ENCODE measurements around the gene NEURL2.

The NEURL2 gene

DNA sequence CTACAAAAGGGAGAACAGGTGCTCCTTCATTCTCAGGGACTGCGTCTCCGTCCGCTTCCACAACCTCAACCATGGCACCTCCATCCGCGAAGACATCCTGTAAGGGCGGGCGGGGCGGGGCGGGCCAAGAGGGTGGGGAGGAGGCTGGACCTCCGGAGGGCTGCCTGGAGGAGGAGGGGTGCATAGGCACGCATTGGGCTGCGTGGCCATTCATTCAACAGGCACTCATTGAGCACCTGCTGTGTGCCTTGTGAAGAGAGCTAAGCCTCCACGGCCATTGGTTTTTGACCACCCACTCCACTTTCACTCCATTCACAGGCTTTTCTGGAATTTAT, 33.2 kb downstream of the NEURL2 start:
- H3K27ac ChIP-seq (ENCODE audit: low read depth in 2 of 2, low read length in 2 of 2) = peak overlapping the region; percentile 83 to 91
- peaks cover 23 to 29% of the 10 kb centered on the region in 2 donors for H3K4me1 ChIP-seq (ENCODE audit: control insufficient read depth in 2 of 2, insufficient read depth in 2 of 2, low read length in 2 of 2)

DNA sequence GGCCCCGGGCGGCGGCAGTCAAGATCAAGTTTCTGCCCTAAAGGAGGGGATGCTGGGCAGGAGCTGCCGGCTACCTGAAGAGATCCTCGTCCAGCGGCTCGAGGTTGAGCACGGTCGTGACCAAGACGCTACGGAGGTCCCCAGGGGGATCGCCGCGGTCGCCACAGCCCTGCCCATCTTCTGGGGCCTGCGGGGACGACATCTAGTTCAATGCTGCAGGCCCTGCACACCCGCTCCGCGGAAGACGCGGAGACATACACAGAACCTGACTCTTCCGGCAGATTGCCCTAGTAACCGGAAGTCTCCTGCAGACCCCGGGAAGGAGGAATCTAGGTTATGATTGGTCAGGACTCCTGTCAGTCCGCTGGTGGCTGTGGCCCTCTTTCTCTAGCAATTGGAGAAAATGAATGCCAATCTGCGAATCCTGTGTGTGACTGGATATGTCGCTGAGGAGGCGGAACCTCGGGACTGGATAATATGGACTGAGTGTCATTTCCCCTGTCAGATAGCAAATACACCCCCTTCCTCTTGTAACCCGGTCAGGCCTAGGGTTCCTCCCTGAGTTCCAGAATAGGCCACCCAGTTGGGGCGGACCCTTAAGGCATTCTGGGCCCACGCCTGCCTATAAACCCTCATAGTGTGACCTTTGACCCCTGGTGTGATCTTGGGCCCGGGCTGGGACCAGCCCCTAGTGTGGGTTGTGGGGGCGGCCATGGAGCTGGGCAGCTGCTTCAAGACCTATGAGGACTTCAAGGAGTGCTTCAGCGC, 33.7 kb downstream of the NEURL2 start, which contains the start of the genes ACOT8 and ZSWIM3:
Gene ACOT8 (minus strand): TSS at position 279 of the 768 bp plus-strand sequence. CDS start 77 bp downstream, at position 202.
Gene ZSWIM3 (plus strand): TSS at position 501 of the 768 bp plus-strand sequence. CDS start 212 bp downstream, at position 713.
- peak within 1 kb of the TSS; percentile 95 to 96 for H3K4me3 ChIP-seq (ENCODE audit: low read length in 2 of 2)
- H3K4me1 ChIP-seq (ENCODE audit: control insufficient read depth in 2 of 2, insufficient read depth in 2 of 2, low read length in 2 of 2) = peaks cover 23 to 29% of the 10 kb centered on the region in 2 donors
- peak within 1 kb of the TSS; percentile 83 to 91 for H3K27ac ChIP-seq (ENCODE audit: low read depth in 2 of 2, low read length in 2 of 2)
- H3K9ac ChIP-seq (ENCODE audit: low read depth in 1 of 2, low read length in 2 of 2) = peak within 1 kb of the TSS; percentile 84 to 91
- no peaks in the 10 kb centered on the region for H3K27me3 ChIP-seq (ENCODE audit: control insufficient read depth in 2 of 2, insufficient read depth in 2 of 2, low read length in 2 of 2)
- peaks cover 2 to 11% of the 10 kb centered on the region in 2 donors for H3K36me3 ChIP-seq (ENCODE audit: control insufficient read depth in 2 of 2, insufficient read depth in 2 of 2, low read length in 2 of 2)
- H3K9me3 ChIP-seq (ENCODE audit: control insufficient read depth in 2 of 2, low read length in 2 of 2) = no peaks in the 10 kb centered on the region

More for the DNA sequence above, 33.2 kb downstream of the NEURL2 start:
- peaks cover 2 to 11% of the 10 kb centered on the region in 2 donors for H3K36me3 ChIP-seq (ENCODE audit: control insufficient read depth in 2 of 2, insufficient read depth in 2 of 2, low read length in 2 of 2)
- peak overlapping the region; percentile 75 to 83 for H3K9ac ChIP-seq (ENCODE audit: low read depth in 1 of 2, low read length in 2 of 2)
- no peaks in the 10 kb centered on the region for H3K27me3 ChIP-seq (ENCODE audit: control insufficient read depth in 2 of 2, insufficient read depth in 2 of 2, low read length in 2 of 2)
- H3K9me3 ChIP-seq (ENCODE audit: control insufficient read depth in 2 of 2, low read length in 2 of 2) = no peaks in the 10 kb centered on the region
- peak overlapping the region; percentile 95 to 96 for H3K4me3 ChIP-seq (ENCODE audit: low read length in 2 of 2)

DNA sequence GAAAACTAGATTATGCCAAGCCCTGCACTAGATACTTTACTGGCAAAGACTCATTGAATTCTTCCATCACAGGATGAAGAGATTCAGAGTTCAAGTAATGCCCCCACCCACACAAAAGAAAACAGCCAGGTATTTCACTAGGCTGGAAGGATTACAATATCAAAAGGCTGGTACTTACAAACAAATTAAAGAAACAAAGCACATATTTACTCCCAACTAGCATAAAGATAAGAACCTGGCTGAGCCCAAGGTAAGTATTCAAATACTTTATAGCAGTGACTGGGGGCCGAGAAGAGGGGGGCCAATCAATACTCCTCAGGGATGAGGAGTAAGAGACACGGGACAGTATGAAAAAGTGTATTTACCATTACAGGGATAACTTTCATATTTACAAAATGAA, 37.5 kb downstream of the NEURL2 start:
- Histone ChIP-seq H3K4me3 (ENCODE audit: low read length in 2 of 2) (no peak overlapping the region), H3K36me3 (ENCODE audit: control insufficient read depth in 2 of 2, insufficient read depth in 2 of 2, low read length in 2 of 2) (peaks cover 19 to 20% of the 10 kb centered on the region in 2 donors), H3K27me3 (ENCODE audit: control insufficient read depth in 2 of 2, insufficient read depth in 2 of 2, low read length in 2 of 2) (no peaks in the 10 kb centered on the region), H3K27ac (ENCODE audit: low read depth in 2 of 2, low read length in 2 of 2) (no peak overlapping the region), H3K9me3 (ENCODE audit: control insufficient read depth in 2 of 2, low read length in 2 of 2) (no peaks in the 10 kb centered on the region), H3K9ac (ENCODE audit: low read depth in 1 of 2, low read length in 2 of 2) (no peak overlapping the region), H3K4me1 (ENCODE audit: control insufficient read depth in 2 of 2, insufficient read depth in 2 of 2, low read length in 2 of 2) (peaks cover 16 to 21% of the 10 kb centered on the region in 2 donors)

DNA sequence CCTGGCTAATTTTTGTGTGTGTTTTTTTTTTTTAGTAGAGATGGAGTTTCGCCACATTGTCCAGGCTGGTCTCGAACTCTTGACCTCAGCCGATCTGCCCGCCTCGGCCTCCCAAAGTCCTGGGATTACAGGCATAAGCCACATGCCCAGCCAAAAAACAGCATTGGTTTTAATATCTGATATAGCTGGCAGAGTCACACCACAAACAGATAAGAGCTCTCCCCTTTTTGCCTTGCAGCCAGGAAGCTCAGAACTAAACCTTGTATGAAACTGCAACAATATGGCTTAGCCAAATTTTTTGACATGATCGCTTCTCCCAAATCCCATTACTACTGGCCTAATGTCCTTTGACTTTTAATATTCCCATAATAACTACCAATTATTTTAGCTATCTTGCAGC, 38.7 kb downstream of the NEURL2 start:
- peaks cover 22 to 26% of the 10 kb centered on the region in 2 donors for H3K36me3 ChIP-seq (ENCODE audit: control insufficient read depth in 2 of 2, insufficient read depth in 2 of 2, low read length in 2 of 2)
- no peak overlapping the region for H3K27ac ChIP-seq (ENCODE audit: low read depth in 2 of 2, low read length in 2 of 2)
- no peaks in the 10 kb centered on the region for H3K9me3 ChIP-seq (ENCODE audit: control insufficient read depth in 2 of 2, low read length in 2 of 2)
- H3K4me1 ChIP-seq (ENCODE audit: control insufficient read depth in 2 of 2, insufficient read depth in 2 of 2, low read length in 2 of 2) = peaks cover 11 to 18% of the 10 kb centered on the region in 2 donors
- H3K4me3 ChIP-seq (ENCODE audit: low read length in 2 of 2) = no peak overlapping the region
- no peaks in the 10 kb centered on the region for H3K27me3 ChIP-seq (ENCODE audit: control insufficient read depth in 2 of 2, insufficient read depth in 2 of 2, low read length in 2 of 2)
- H3K9ac ChIP-seq (ENCODE audit: low read depth in 1 of 2, low read length in 2 of 2) = no peak overlapping the region

DNA sequence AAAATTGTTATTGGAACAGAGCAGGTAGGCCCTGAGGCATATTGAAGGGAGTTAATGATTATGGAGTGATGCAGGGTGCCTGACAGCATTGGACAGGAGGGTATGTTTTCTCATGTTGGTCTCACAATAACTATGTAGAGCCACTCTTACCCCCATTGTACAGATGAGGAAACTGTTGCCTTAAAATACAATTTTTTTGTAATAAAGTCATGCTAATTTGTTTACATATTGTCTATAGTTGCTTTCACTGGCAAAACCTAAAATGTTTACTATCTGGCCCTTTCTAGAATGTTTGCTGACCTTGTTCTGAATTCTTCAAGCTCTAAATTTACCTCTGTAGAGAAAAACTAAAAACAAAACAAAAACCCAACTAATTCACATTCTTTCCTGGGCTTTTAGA, 39.5 kb downstream of the NEURL2 start:
- peaks cover 11 to 15% of the 10 kb centered on the region in 2 donors for H3K4me1 ChIP-seq (ENCODE audit: control insufficient read depth in 2 of 2, insufficient read depth in 2 of 2, low read length in 2 of 2)
- H3K4me3 ChIP-seq (ENCODE audit: low read length in 2 of 2) = no peak overlapping the region
- H3K36me3 ChIP-seq (ENCODE audit: control insufficient read depth in 2 of 2, insufficient read depth in 2 of 2, low read length in 2 of 2) = peaks cover 24 to 32% of the 10 kb centered on the region in 2 donors
- H3K9me3 ChIP-seq (ENCODE audit: control insufficient read depth in 2 of 2, low read length in 2 of 2) = no peaks in the 10 kb centered on the region
- no peak overlapping the region for H3K27ac ChIP-seq (ENCODE audit: low read depth in 2 of 2, low read length in 2 of 2)
- H3K27me3 ChIP-seq (ENCODE audit: control insufficient read depth in 2 of 2, insufficient read depth in 2 of 2, low read length in 2 of 2) = no peaks in the 10 kb centered on the region
- no peak overlapping the region for H3K9ac ChIP-seq (ENCODE audit: low read depth in 1 of 2, low read length in 2 of 2)

DNA sequence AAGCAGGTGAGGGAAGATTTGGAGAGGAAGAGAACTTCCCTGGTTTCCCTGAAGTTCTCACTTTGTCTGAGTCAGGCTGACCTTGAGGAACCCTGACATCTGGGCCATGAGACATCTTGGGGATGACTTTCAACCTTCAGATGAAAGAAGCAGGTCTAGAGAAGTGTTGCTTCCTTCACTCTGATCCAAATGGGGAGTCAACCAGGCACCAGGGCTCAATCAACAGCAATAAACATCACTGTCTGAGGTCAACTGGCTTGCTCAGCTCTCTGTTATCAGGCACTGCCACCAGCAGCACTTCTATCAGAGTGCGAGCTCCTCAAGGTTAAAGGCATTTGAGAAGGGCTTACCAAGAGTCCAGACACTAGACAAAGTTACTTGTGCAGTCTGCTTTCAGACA, 40.1 kb downstream of the NEURL2 start:
- no peak overlapping the region for H3K9ac ChIP-seq (ENCODE audit: low read depth in 1 of 2, low read length in 2 of 2)
- no peaks in the 10 kb centered on the region for H3K9me3 ChIP-seq (ENCODE audit: control insufficient read depth in 2 of 2, low read length in 2 of 2)
- no peak overlapping the region for H3K4me3 ChIP-seq (ENCODE audit: low read length in 2 of 2)
- no peaks in the 10 kb centered on the region for H3K27me3 ChIP-seq (ENCODE audit: control insufficient read depth in 2 of 2, insufficient read depth in 2 of 2, low read length in 2 of 2)
- no peak overlapping the region for H3K27ac ChIP-seq (ENCODE audit: low read depth in 2 of 2, low read length in 2 of 2)
- H3K4me1 ChIP-seq (ENCODE audit: control insufficient read depth in 2 of 2, insufficient read depth in 2 of 2, low read length in 2 of 2) = peaks cover 9 to 10% of the 10 kb centered on the region in 2 donors
- peaks cover 29 to 36% of the 10 kb centered on the region in 2 donors for H3K36me3 ChIP-seq (ENCODE audit: control insufficient read depth in 2 of 2, insufficient read depth in 2 of 2, low read length in 2 of 2)

DNA sequence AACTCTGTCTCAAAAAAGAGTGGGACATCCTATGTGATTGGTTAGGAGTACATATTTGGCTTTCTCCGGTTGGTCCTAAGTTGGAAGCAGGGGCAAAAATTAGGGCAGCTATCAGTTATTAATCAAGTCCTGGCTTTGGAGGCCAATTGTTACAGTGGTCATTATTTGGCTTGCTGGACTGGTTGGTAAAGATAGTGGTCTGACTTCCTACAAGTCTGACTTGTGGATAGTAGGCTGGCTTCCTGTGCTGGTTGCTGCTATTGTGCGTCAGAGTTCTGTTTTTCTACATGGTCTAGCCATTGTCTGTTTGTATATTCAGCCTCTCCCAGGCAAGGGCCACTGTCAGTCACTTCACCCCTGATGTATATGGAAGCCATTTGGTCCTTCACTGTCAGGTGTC, 40.8 kb downstream of the NEURL2 start:
- H3K9ac ChIP-seq (ENCODE audit: low read depth in 1 of 2, low read length in 2 of 2) = no peak overlapping the region
- H3K9me3 ChIP-seq (ENCODE audit: control insufficient read depth in 2 of 2, low read length in 2 of 2) = no peaks in the 10 kb centered on the region
- H3K4me3 ChIP-seq (ENCODE audit: low read length in 2 of 2) = no peak overlapping the region
- no peaks in the 10 kb centered on the region for H3K27me3 ChIP-seq (ENCODE audit: control insufficient read depth in 2 of 2, insufficient read depth in 2 of 2, low read length in 2 of 2)
- peaks cover 32 to 41% of the 10 kb centered on the region in 2 donors for H3K36me3 ChIP-seq (ENCODE audit: control insufficient read depth in 2 of 2, insufficient read depth in 2 of 2, low read length in 2 of 2)
- H3K4me1 ChIP-seq (ENCODE audit: control insufficient read depth in 2 of 2, insufficient read depth in 2 of 2, low read length in 2 of 2) = peaks cover 6% of the 10 kb centered on the region in 2 donors
- H3K27ac ChIP-seq (ENCODE audit: low read depth in 2 of 2, low read length in 2 of 2) = no peak overlapping the region

DNA sequence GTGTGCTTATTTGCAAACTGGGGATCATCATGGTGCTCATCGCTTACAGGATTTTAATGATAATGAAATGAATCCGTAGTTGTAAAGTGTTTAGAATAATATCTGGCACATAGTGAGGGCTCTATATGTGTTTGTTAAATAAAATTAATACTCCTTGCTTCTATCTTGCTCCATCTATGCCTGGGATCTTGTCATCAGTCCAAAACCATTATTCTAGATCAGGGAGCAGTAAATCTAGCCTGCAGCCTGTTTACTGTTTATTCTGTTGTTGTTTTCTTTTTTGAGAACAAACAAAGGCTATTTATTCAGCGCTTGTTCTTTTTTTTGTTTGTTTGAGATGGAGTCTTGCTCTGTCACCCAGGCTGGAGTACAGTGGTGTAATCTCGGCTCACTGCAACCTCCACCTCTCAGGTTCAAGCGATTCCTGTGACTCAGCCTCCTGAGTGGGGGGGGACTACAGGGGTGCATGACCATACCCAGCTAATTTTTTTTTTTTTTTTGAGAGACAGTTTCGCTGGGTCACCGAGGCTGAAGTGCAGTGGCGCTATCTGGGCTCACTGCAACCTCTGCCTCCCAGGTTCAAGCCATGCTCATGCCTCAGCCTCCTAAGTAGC, 41.9 kb downstream of the NEURL2 start:
- Histone ChIP-seq H3K4me3 (ENCODE audit: low read length in 2 of 2) (no peak overlapping the region), H3K36me3 (ENCODE audit: control insufficient read depth in 2 of 2, insufficient read depth in 2 of 2, low read length in 2 of 2) (peaks cover 41 to 43% of the 10 kb centered on the region in 2 donors), H3K9ac (ENCODE audit: low read depth in 1 of 2, low read length in 2 of 2) (no peak overlapping the region), H3K4me1 (ENCODE audit: control insufficient read depth in 2 of 2, insufficient read depth in 2 of 2, low read length in 2 of 2) (no peaks in the 10 kb centered on the region), H3K9me3 (ENCODE audit: control insufficient read depth in 2 of 2, low read length in 2 of 2) (no peaks in the 10 kb centered on the region), H3K27me3 (ENCODE audit: control insufficient read depth in 2 of 2, insufficient read depth in 2 of 2, low read length in 2 of 2) (no peaks in the 10 kb centered on the region), H3K27ac (ENCODE audit: low read depth in 2 of 2, low read length in 2 of 2) (no peak overlapping the region)

DNA sequence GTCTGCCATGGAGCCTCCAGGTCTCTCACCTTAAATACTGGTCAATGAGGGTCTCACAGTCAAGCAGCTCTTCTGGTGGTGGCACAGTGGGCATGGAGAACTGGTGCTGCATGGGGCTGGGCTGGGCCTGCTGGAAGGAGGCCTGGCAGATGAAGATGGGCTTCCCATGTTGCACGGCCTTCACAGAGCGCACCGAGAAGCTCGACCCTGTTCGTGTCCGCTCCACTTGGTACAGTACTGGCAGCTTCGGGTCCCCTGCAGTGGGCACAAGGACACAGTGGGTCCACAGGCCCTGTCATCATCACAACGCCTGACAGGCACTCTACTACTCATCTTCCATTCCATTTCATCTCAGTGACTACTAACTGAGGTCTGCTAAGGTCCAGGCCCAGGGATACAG, 42.6 kb downstream of the NEURL2 start:
- H3K4me3 ChIP-seq (ENCODE audit: low read length in 2 of 2) = no peak overlapping the region
- H3K27ac ChIP-seq (ENCODE audit: low read depth in 2 of 2, low read length in 2 of 2) = no peak overlapping the region
- no peaks in the 10 kb centered on the region for H3K9me3 ChIP-seq (ENCODE audit: control insufficient read depth in 2 of 2, low read length in 2 of 2)
- no peaks in the 10 kb centered on the region for H3K4me1 ChIP-seq (ENCODE audit: control insufficient read depth in 2 of 2, insufficient read depth in 2 of 2, low read length in 2 of 2)
- H3K36me3 ChIP-seq (ENCODE audit: control insufficient read depth in 2 of 2, insufficient read depth in 2 of 2, low read length in 2 of 2) = peaks cover 46 to 50% of the 10 kb centered on the region in 2 donors
- H3K9ac ChIP-seq (ENCODE audit: low read depth in 1 of 2, low read length in 2 of 2) = no peak overlapping the region
- no peaks in the 10 kb centered on the region for H3K27me3 ChIP-seq (ENCODE audit: control insufficient read depth in 2 of 2, insufficient read depth in 2 of 2, low read length in 2 of 2)

DNA sequence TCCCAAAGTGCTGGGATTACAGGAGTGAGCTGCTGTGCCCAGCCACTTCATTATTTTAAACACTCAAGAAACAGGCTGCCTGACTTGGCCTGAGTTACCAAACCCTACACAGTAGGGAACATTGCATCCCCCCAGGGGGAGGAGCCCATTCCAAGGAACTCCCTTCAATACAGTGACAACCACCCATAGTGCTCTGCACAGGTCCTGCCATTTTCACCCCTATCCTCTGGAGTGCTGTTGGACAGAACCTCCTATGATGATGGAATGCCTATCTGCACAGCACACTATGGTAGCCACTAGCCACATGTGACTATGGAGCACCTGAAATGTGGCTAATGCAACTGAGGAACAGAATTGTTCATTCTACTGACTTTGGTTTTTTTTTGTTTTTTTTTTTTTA, 45.6 kb downstream of the NEURL2 start:
- Histone ChIP-seq H3K4me3 (ENCODE audit: low read length in 2 of 2) (no peak overlapping the region), H3K36me3 (ENCODE audit: control insufficient read depth in 2 of 2, insufficient read depth in 2 of 2, low read length in 2 of 2) (peaks cover 51 to 63% of the 10 kb centered on the region in 2 donors), H3K9me3 (ENCODE audit: control insufficient read depth in 2 of 2, low read length in 2 of 2) (no peaks in the 10 kb centered on the region), H3K9ac (ENCODE audit: low read depth in 1 of 2, low read length in 2 of 2) (no peak overlapping the region), H3K27ac (ENCODE audit: low read depth in 2 of 2, low read length in 2 of 2) (no peak overlapping the region), H3K4me1 (ENCODE audit: control insufficient read depth in 2 of 2, insufficient read depth in 2 of 2, low read length in 2 of 2) (no peaks in the 10 kb centered on the region), H3K27me3 (ENCODE audit: control insufficient read depth in 2 of 2, insufficient read depth in 2 of 2, low read length in 2 of 2) (no peaks in the 10 kb centered on the region)

Measured in mucosa of rectum (tissue), 2 donors.